Gastrocnemius medialis (tissue), 4 donors: ENCODE data around the gene TMEM91. TPM values are rescaled to one million over a fixed set of nuclear protein-coding genes. Genes with fewer than 3 reads are reported as not detected.
"Not testable (repeated sequence)": the region's sequence is repeated elsewhere in the genome, so short reads cannot be mapped to it uniquely, and the experiment has no call there.

ENCODE experiments used
- ATAC-seq, 2 donors: fragments of 150-250 bp; one replicate each; pipeline ENCODE4 v1.9.1; 2016
- DNase-seq, 2 donors: peaks; one replicate each; pipeline ENCODE4 v3.0.0-alpha.2; 2019
- H3K27ac ChIP-seq, 4 donors: fragments of 200-600 bp; sonication (generic); 1 replicate in 1 of 4; 2 replicates in 3 of 4; pipeline ENCODE4 v1.5.1; 2016 to 2018; ENCODE audit warnings: mild to moderate bottlenecking in 2 of 4, moderate library complexity in 1 of 4
- H3K27me3 ChIP-seq, 3 donors: fragments of 200-600 bp; sonication (generic) in 2 of 3; 1 replicate in 1 of 3; 2 replicates in 2 of 3; pipeline versions ENCODE4 v1.5.1 to v1.6.0; 2016 to 2019; ENCODE audit warnings: mild to moderate bottlenecking in 1 of 3, moderate library complexity in 1 of 3
- H3K36me3 ChIP-seq, 2 donors: fragments of 200-600 bp; sonication (generic) in 1 of 2; one replicate each; pipeline ENCODE4 v1.5.1; 2017 to 2018
- H3K4me1 ChIP-seq, 2 donors: fragments of 200-600 bp; sonication (generic) in 1 of 2; one replicate each; pipeline ENCODE4 v1.5.1; 2016 to 2017; ENCODE audit warnings: mild to moderate bottlenecking in 2 of 2
- H3K4me3 ChIP-seq, 4 donors: fragments of 200-600 bp; sonication (generic) in 3 of 4; 1 replicate in 1 of 4; 2 replicates in 3 of 4; pipeline ENCODE4 v1.5.1; 2016 to 2019; ENCODE audit warnings: mild to moderate bottlenecking in 2 of 4
- H3K9me3 ChIP-seq, 3 donors: fragments of 200-600 bp; sonication (generic) in 2 of 3; 1 replicate in 1 of 3; 2 replicates in 2 of 3; pipeline ENCODE4 v1.5.1; 2016 to 2019
- CTCF ChIP-seq, 5 experiments: fragments of 450-650 bp in 3 of 5; fragments of 200-600 bp in 2 of 5; sonication (generic) in 2 of 5; IDR thresholded peaks in 4 of 5; conservative IDR thresholded peaks in 1 of 5; 1 replicate in 4 of 5; 2 replicates in 1 of 5; pipeline ENCODE4 v1.5.1; 2016 to 2019; ENCODE audit warnings: antibody characterized with exemption in 5 of 5, mild to moderate bottlenecking in 3 of 5, moderate library complexity in 3 of 5
- POLR2A ChIP-seq, 2 donors: fragments of 450-650 bp; IDR thresholded peaks; one replicate each; pipeline ENCODE4 v1.6.1; 2017; ENCODE audit warnings: antibody characterized with exemption in 2 of 2, mild to moderate bottlenecking in 2 of 2, moderate library complexity in 2 of 2
- in situ Hi-C, 4 donors: fragments of 200-750 bp; cut with MboI; loops; one replicate each; pipeline versions ENCODE4 v1.15.0 to v1.8.0; 2017; ENCODE audit warnings: low sequenced_read_pairs in 4 of 4
- intact Hi-C: fragments of 100-400 bp; cut with DNase I; formaldehyde crosslinking; loops from one replicate; pipeline ENCODE4 v1.15.1; 2023; ENCODE audit warnings: low total_unique reads
- total RNA-seq, 4 donors: library from RNA; depleted of rRNA; stranded (reverse); fragments of >200 nt; gene quantifications; one replicate each; pipeline versions ENCODE4 v1.1.0 to v1.2.3, GENCODE V29; 2016

The TMEM91 gene
- total RNA-seq, 4 donors from 2014 or later: 1.6 to 13.6 (median 4.7) TPM

GRCh38 chr19:41403181-41403970 lies 27.0 kb downstream of the TMEM91 start:
- no peak for ATAC-seq
- DNase-seq: no peak
- Histone ChIP-seq H3K36me3 (no peaks in the 10 kb centered on the region), H3K9me3 (no peaks in the 10 kb centered on the region), H3K4me3 (no peak overlapping the region), H3K27ac (peak overlapping the region; percentile 11 to 39 (median 20)), H3K27me3 (no peaks in the 10 kb centered on the region), H3K4me1 (peaks cover 25 to 37% of the 10 kb centered on the region in 2 donors)
- in situ Hi-C loops: no loop called here
- TF ChIP-seq CTCF (IDR thresholded peaks at IDR 0.05 in 4 of 5, conservative IDR thresholded peaks at IDR 0.05 in 1 of 5) (no peak), POLR2A (IDR thresholded peaks at IDR 0.05) (no peak)
- intact Hi-C loops: no loop called here

GRCh38 chr19:41405776-41406175 lies 29.4 kb downstream of the TMEM91 start:
- Histone ChIP-seq H3K9me3 (no peaks in the 10 kb centered on the region), H3K36me3 (peaks cover 0 to 4% of the 10 kb centered on the region in 2 donors), H3K4me1 (peaks cover 33 to 48% of the 10 kb centered on the region in 2 donors), H3K4me3 (no peak overlapping the region), H3K27me3 (no peaks in the 10 kb centered on the region), H3K27ac (peak overlapping the region in 2 of 4 donors; percentile 35 to 46)
- DNase-seq (no peak), ATAC-seq (no peak)
- in situ Hi-C loops (no loop called here), intact Hi-C loops (no loop called here)
- no peak for TF ChIP-seq CTCF (IDR thresholded peaks at IDR 0.05 in 4 of 5, conservative IDR thresholded peaks at IDR 0.05 in 1 of 5)
- no peak for TF ChIP-seq POLR2A (IDR thresholded peaks at IDR 0.05)

DNA sequence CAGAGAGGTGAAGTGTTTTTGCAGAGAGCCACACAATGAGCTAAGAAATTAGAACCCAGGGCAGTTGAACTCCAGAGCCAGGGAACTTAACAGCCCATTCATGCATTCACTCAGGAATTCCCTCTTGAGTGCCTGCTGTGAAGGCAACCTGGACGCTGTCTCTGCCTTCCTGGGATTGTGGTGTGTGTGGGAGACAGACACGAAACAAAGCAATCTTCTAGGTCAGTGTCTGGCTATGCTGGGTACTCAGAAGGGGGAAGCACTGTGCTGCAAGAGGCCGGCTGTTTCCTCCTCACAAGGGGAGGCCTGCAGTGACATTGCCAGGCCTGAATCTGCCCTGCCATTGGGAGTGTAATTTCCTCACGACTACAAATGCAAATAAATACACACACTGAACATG lies 30.9 kb downstream of the TMEM91 start:
- TF ChIP-seq CTCF (IDR thresholded peaks at IDR 0.05 in 4 of 5, conservative IDR thresholded peaks at IDR 0.05 in 1 of 5): no peak
- no peak for TF ChIP-seq POLR2A (IDR thresholded peaks at IDR 0.05)
- Histone ChIP-seq H3K4me1 (peaks cover 47 to 62% of the 10 kb centered on the region in 2 donors), H3K4me3 (no peak overlapping the region), H3K9me3 (no peaks in the 10 kb centered on the region), H3K36me3 (peaks cover 0 to 10% of the 10 kb centered on the region in 2 donors), H3K27me3 (no peaks in the 10 kb centered on the region), H3K27ac (peak overlapping the region in 2 of 4 donors; percentile 28 to 35)
- in situ Hi-C loops (no loop called here), intact Hi-C loops (no loop called here)
- DNase-seq: no peak
- peak in 1 of 2 donors; percentile 7 for ATAC-seq

GRCh38 chr19:41408256-41408655 lies 31.9 kb downstream of the TMEM91 start:
- H3K27me3 ChIP-seq: no peaks in the 10 kb centered on the region
- intact Hi-C loops: no loop called here
- peaks cover 45 to 67% of the 10 kb centered on the region in 2 donors for H3K4me1 ChIP-seq
- ATAC-seq (no peak), DNase-seq (no peak)
- H3K27ac ChIP-seq: peak overlapping the region in 3 of 4 donors; percentile 18 to 81 (median 31)
- in situ Hi-C loops: no loop called here
- H3K36me3 ChIP-seq: peaks cover 0 to 10% of the 10 kb centered on the region in 2 donors
- TF ChIP-seq CTCF (IDR thresholded peaks at IDR 0.05 in 4 of 5, conservative IDR thresholded peaks at IDR 0.05 in 1 of 5) (no peak), POLR2A (IDR thresholded peaks at IDR 0.05) (no peak)
- H3K4me3 ChIP-seq: no peak overlapping the region
- H3K9me3 ChIP-seq: no peaks in the 10 kb centered on the region

DNA sequence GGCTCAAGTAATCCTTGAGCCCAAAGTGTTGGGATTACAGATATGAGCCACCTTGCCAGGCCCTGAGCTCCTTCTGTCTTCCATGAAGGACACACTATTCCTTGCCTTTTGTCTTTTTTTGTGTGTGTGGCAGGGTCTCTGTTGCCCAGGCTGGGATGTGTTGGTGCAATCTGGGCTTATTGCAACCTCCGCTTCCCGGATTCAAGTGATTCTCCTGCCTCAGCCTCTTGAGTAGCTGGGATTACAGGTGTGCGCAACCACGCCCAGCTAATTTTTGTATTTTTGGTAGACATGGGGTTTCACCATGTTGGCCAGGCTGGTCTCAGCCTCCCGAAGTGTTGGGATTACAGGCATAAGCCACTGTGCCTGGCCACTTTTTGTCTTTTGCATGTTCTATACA lies 32.5 kb downstream of the TMEM91 start:
- intact Hi-C loops, DNase-seq, H3K27me3 ChIP-seq, in situ Hi-C loops, H3K9me3 ChIP-seq, H3K36me3 ChIP-seq, H3K4me3 ChIP-seq, ATAC-seq: not testable (repeated sequence)
- Histone ChIP-seq H3K4me1 (peaks cover 44 to 68% of the 10 kb centered on the region in 2 donors), H3K27ac (peak overlapping the region; percentile 31 to 83 (median 76))
